ENCODE data around the gene BTC. TPM values are rescaled to one million over a fixed set of nuclear protein-coding genes. Genes with fewer than 3 reads are reported as not detected.

BTC gene
- total and polyA plus RNA-seq, 2 of the 13 experiments (the other 11 are each of a cell fraction or from before 2014, with no cell fraction given): not detected

DNA sequence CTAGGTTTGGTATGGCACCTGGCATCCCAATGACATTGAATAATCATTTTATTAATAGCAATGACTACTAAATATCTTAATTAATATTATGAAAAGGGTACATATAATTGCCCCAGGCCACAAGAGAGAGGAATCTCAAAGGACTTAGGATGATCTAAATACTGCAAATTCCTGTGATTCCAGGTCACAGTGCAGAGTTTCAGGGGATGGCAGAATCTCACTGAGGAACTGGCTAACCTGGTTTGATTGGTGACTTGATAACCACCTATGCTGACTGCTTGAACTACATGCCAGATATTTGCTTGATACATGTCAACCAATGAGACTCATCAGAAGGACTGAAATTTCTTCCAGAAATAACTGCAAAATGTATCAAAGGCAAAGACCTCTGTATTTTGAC is 37.2 kb downstream of the BTC start:
- Histone ChIP-seq H3K4me2 (ENCODE audit: low read depth, low read length) (no peak overlapping the region), H3K36me3 (replicated peaks in 1 of 2; ENCODE audit: control insufficient read depth in 1 of 2, insufficient read depth in 2 of 2, low read length in 2 of 2) (no peaks in the 10 kb centered on the region), H3K79me2 (ENCODE audit: insufficient read depth, low read length) (no peaks in the 10 kb centered on the region), H3K4me3 (replicated peaks in 1 of 3; ENCODE audit: insufficient read depth in 1 of 3, low read depth in 2 of 3, low read length in 3 of 3) (no peak overlapping the region), H4K20me1 (ENCODE audit: insufficient read depth, low read length) (no peaks in the 10 kb centered on the region), H3K27ac (ENCODE audit: extremely low read length, insufficient read depth, low read length) (no peak overlapping the region), H3K4me1 (ENCODE audit: insufficient read depth, low read length) (no peaks in the 10 kb centered on the region), H3K9ac (ENCODE audit: insufficient read depth, low read depth, low read length) (no peak overlapping the region), H2AFZ (ENCODE audit: low read length) (no peak overlapping the region), H3K9me3 (ENCODE audit: low read length) (no peaks in the 10 kb centered on the region), H3K27me3 (ENCODE audit: control insufficient read depth in 1 of 2, insufficient read depth in 2 of 2, low read length in 2 of 2) (peaks cover 0 to 8% of the 10 kb centered on the region in 2 experiments; a peak in 3 of 5 replicates)
- intact Hi-C loops (cut with micrococcal nuclease; ENCODE audit: unreplicated experiment): no loop called here
- POLR2A ChIA-PET: no interaction called here
- CTCF ChIA-PET (ENCODE audit: low intra/inter-chr PET ratio, low total read pairs): no interaction called here
- no peak for DNase-seq (ENCODE audit: low spot score)
- no peak for ATAC-seq
- in situ Hi-C loops (cut with HindIII; ENCODE audit: extremely low pct_ligation_motif_present, low pct_unique_long_range_greater_than_20kb): no loop called here
- no TSS peak for BruUV-seq (replicated peaks)
- FAIRE-seq: no peak
- TF ChIP-seq ZNF879 (CRISPR knock-in tag; IDR thresholded peaks at IDR 0.05) (no peak), TBL1XR1 (IDR thresholded peaks at IDR 0.05; ENCODE audit: borderline replicate concordance, low read length, partially characterized antibody) (no peak), ZNF589 (CRISPR knock-in tag; conservative IDR thresholded peaks at IDR 0.05) (no peak)

DNA sequence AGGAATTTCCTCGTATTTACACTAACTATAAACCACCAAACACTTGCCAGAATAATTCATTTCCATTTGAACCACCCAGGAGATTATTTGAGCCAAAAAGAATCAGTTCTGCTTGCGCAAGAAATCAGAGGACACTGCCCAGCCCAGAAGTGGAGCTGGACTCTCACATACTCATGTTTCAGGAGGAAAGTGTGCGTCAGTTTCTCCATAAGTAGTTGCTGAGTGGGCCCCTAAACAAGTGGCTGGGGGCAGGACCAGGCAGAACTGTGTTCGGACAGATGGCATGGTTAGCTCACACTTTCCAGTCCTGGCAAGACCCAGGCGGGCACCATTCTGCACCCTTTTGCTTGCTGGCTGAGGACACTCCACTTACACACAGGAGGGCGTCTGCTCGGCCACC is 38.8 kb downstream of the BTC start:
- H3K9ac ChIP-seq (ENCODE audit: insufficient read depth, low read depth, low read length): no peak overlapping the region
- no peaks in the 10 kb centered on the region for H3K9me3 ChIP-seq (ENCODE audit: low read length)
- TF ChIP-seq ZNF274 (CRISPR knock-in tag; IDR thresholded peaks at IDR 0.05) (no peak), CEBPB (IDR thresholded peaks at IDR 0.05; ENCODE audit: borderline replicate concordance, low read depth, low read length) (0 out of 2 replicates have a peak, but pooled peaks have one; percentile 26)
- no peaks in the 10 kb centered on the region for H3K79me2 ChIP-seq (ENCODE audit: insufficient read depth, low read length)
- no peak overlapping the region for H3K4me2 ChIP-seq (ENCODE audit: low read depth, low read length)
- no peak overlapping the region for H3K27ac ChIP-seq (ENCODE audit: extremely low read length, insufficient read depth, low read length)
- in situ Hi-C loops (cut with HindIII; ENCODE audit: extremely low pct_ligation_motif_present, low pct_unique_long_range_greater_than_20kb) (no loop called here), intact Hi-C loops (cut with micrococcal nuclease; ENCODE audit: unreplicated experiment) (no loop called here)
- CTCF ChIA-PET (ENCODE audit: low intra/inter-chr PET ratio, low total read pairs): no interaction called here
- no peaks in the 10 kb centered on the region for H3K4me1 ChIP-seq (ENCODE audit: insufficient read depth, low read length)
- H2AFZ ChIP-seq (ENCODE audit: low read length): no peak overlapping the region
- WGBS (ENCODE audit: low lambda C conversion rate): 31% methylated on average over 7 of the region's 7 CpGs
- no peak for FAIRE-seq
- DNase-seq (ENCODE audit: low spot score): no peak
- POLR2A ChIA-PET: no interaction called here
- H3K36me3 ChIP-seq (replicated peaks in 1 of 2; ENCODE audit: control insufficient read depth in 1 of 2, insufficient read depth in 2 of 2, low read length in 2 of 2): no peaks in the 10 kb centered on the region
- ATAC-seq: no peak
- H3K4me3 ChIP-seq (replicated peaks in 1 of 3; ENCODE audit: insufficient read depth in 1 of 3, low read depth in 2 of 3, low read length in 3 of 3): no peak overlapping the region
- peaks cover 0 to 8% of the 10 kb centered on the region in 2 experiments; a peak in 2 of 5 replicates for H3K27me3 ChIP-seq (ENCODE audit: control insufficient read depth in 1 of 2, insufficient read depth in 2 of 2, low read length in 2 of 2)
- no peaks in the 10 kb centered on the region for H4K20me1 ChIP-seq (ENCODE audit: insufficient read depth, low read length)
- no TSS peak for BruUV-seq (replicated peaks)
